BE2C (cell line): Measurements from ENCODE around the gene GABBR2.

ENCODE experiments used
- DNase-seq: peaks from one replicate; pipeline ENCODE4 v3.0.0-alpha.2; 2020
- H3K27me3 ChIP-seq: fragments of 250-450 bp; sonication (Bioruptor Pico); 2 replicates; pipeline ENCODE4 v1.5.1; 2020; ENCODE audit warnings: mild to moderate bottlenecking
- H3K36me3 ChIP-seq: fragments of 250-450 bp; sonication (Bioruptor Pico); 2 replicates; pipeline ENCODE4 v1.5.1; 2020; ENCODE audit warnings: mild to moderate bottlenecking
- H3K4me1 ChIP-seq: fragments of 250-450 bp; sonication (Bioruptor Pico); 2 replicates; pipeline ENCODE4 v1.5.1; 2020
- H3K4me3 ChIP-seq: 2 replicates; pipeline ENCODE4 v1.5.1; 2011; ENCODE audit warnings: low read depth, low read length
- H3K9me3 ChIP-seq: fragments of 250-450 bp; sonication (Bioruptor Pico); 2 replicates; pipeline ENCODE4 v1.5.1; 2020
- CTCF ChIP-seq: IDR thresholded peaks from 2 replicates; pipeline ENCODE4 v1.5.1; 2012; ENCODE audit warnings: mild to moderate bottlenecking, low read depth, low read length

Gene GABBR2

GRCh38 chr9:98438666-98439065 is 270.1 kb downstream of the GABBR2 start:
- TF ChIP-seq CTCF = no peak

GRCh38 chr9:98437458-98438034 is 271.2 kb downstream of the GABBR2 start:
- Histone ChIP-seq H3K4me1 (no peaks in the 10 kb centered on the region), H3K27me3 (peaks cover 12% of the 10 kb centered on the region; the same call in 1 of the 2 replicates), H3K9me3 (no peaks in the 10 kb centered on the region), H3K4me3 (no peak overlapping the region), H3K36me3 (no peaks in the 10 kb centered on the region)
- no peak for DNase-seq
- TF ChIP-seq CTCF = no peak

More at GRCh38 chr9:98438666-98439065, 270.1 kb downstream of the GABBR2 start:
- Histone ChIP-seq H3K36me3 (no peaks in the 10 kb centered on the region), H3K9me3 (no peaks in the 10 kb centered on the region), H3K4me3 (no peak overlapping the region), H3K4me1 (no peaks in the 10 kb centered on the region), H3K27me3 (peaks cover 12% of the 10 kb centered on the region; the same call in 1 of the 2 replicates)
- no peak for DNase-seq

GRCh38 chr9:98432960-98433359 is 275.8 kb downstream of the GABBR2 start:
- no peak for DNase-seq
- H3K27me3 ChIP-seq = no peaks in the 10 kb centered on the region
- H3K36me3 ChIP-seq = no peaks in the 10 kb centered on the region
- H3K4me1 ChIP-seq = no peaks in the 10 kb centered on the region
- no peaks in the 10 kb centered on the region for H3K9me3 ChIP-seq
- H3K4me3 ChIP-seq = no peak overlapping the region
- TF ChIP-seq CTCF = no peak

- H3K4me1 ChIP-seq = no peaks in the 10 kb centered on the region
- H3K4me3 ChIP-seq = no peak overlapping the region
- no peak for TF ChIP-seq CTCF
- H3K27me3 ChIP-seq = no peaks in the 10 kb centered on the region
- DNase-seq = no peak
- H3K9me3 ChIP-seq = no peaks in the 10 kb centered on the region
- no peaks in the 10 kb centered on the region for H3K36me3 ChIP-seq
Observed at GRCh38 chr9:98432134-98432533, 276.6 kb downstream of the GABBR2 start.

- no peaks in the 10 kb centered on the region for H3K27me3 ChIP-seq
- H3K4me3 ChIP-seq = no peak overlapping the region
- no peaks in the 10 kb centered on the region for H3K9me3 ChIP-seq
- no peaks in the 10 kb centered on the region for H3K36me3 ChIP-seq
- DNase-seq = no peak
- no peaks in the 10 kb centered on the region for H3K4me1 ChIP-seq
- no peak for TF ChIP-seq CTCF
Observed at GRCh38 chr9:98430535-98431292, 278.0 kb downstream of the GABBR2 start.

GRCh38 chr9:98429613-98430012 is 279.1 kb downstream of the GABBR2 start:
- H3K9me3 ChIP-seq = no peaks in the 10 kb centered on the region
- no peaks in the 10 kb centered on the region for H3K4me1 ChIP-seq
- DNase-seq = no peak
- no peak for TF ChIP-seq CTCF
- H3K36me3 ChIP-seq = no peaks in the 10 kb centered on the region
- no peaks in the 10 kb centered on the region for H3K27me3 ChIP-seq
- H3K4me3 ChIP-seq = no peak overlapping the region
